HEK293T (cell line): ENCODE measurements around the gene TBC1D14.
A peak's percentile ranks its signal among the peaks of the same experiment; 100 is the strongest.

Source experiments
- CTCF ChIA-PET: fragments of 350-600 bp; formaldehyde crosslinking; extraction: SDS; loops from one replicate; lab custom pipeline; 2021; ENCODE audit warnings: antibody characterized with exemption, inconsistent platforms; lab: Yijun Ruan, JAX
- POLR2A ChIA-PET: fragments of 350-600 bp; formaldehyde crosslinking; extraction: SDS; loops from one replicate; lab custom pipeline; 2020; ENCODE audit warnings: antibody characterized with exemption, inconsistent platforms; lab: Yijun Ruan, JAX
- DNase-seq: peaks from one replicate; pipeline ENCODE4 v3.0.0; 2012; ENCODE audit warnings: mixed read lengths; ENCODE audit errors: extremely low spot score
- ARNT ChIP-seq: fragments of 450-650 bp; IDR thresholded peaks from 2 replicates; pipeline ENCODE4 v1.6.1; 2017; ENCODE audit warnings: mild to moderate bottlenecking
- BHLHE40 ChIP-seq: fragments of 450-650 bp; IDR thresholded peaks from 2 replicates; pipeline ENCODE4 v1.6.1; 2016; ENCODE audit warnings: mild to moderate bottlenecking, moderate library complexity, borderline replicate concordance
- CTBP1 ChIP-seq: fragments of 450-650 bp; IDR thresholded peaks from 2 replicates; pipeline ENCODE4 v1.6.1; 2016; ENCODE audit warnings: borderline replicate concordance
- ELF4 ChIP-seq: fragments of 450-650 bp; IDR thresholded peaks from 2 replicates; pipeline ENCODE4 v1.6.1; 2017; ENCODE audit warnings: antibody characterized with exemption
- FOXA1 ChIP-seq: fragments of 450-650 bp; IDR thresholded peaks from 2 replicates; pipeline ENCODE4 v1.6.1; 2016; ENCODE audit warnings: mild to moderate bottlenecking
- FOXK2 ChIP-seq: fragments of 450-650 bp; IDR thresholded peaks from 2 replicates; pipeline ENCODE4 v1.6.1; 2016; ENCODE audit warnings: mild to moderate bottlenecking
- FOXM1 ChIP-seq: fragments of 450-650 bp; IDR thresholded peaks from 2 replicates; pipeline ENCODE4 v1.6.1; 2017; ENCODE audit warnings: mild to moderate bottlenecking, borderline replicate concordance
- HDGF ChIP-seq: fragments of 450-650 bp; IDR thresholded peaks from 2 replicates; pipeline ENCODE4 v1.6.1; 2017; ENCODE audit warnings: antibody characterized with exemption, borderline replicate concordance
- L3MBTL2 ChIP-seq: fragments of 450-650 bp; conservative IDR thresholded peaks from 2 replicates; pipeline ENCODE4 v1.6.1; 2016; ENCODE audit warnings: mild to moderate bottlenecking
- LEF1 ChIP-seq: fragments of 450-650 bp; IDR thresholded peaks from 2 replicates; pipeline ENCODE4 v1.6.1; 2017; ENCODE audit warnings: mild to moderate bottlenecking, borderline replicate concordance
- NFRKB ChIP-seq: fragments of 450-650 bp; IDR thresholded peaks from 2 replicates; pipeline ENCODE4 v1.6.1; 2016; ENCODE audit warnings: mild to moderate bottlenecking, moderate library complexity
- PKNOX1 ChIP-seq: fragments of 450-650 bp; IDR thresholded peaks from 2 replicates; pipeline ENCODE4 v1.6.1; 2016
- SP1 ChIP-seq: fragments of 450-650 bp; IDR thresholded peaks from 2 replicates; pipeline ENCODE4 v1.6.1; 2017
- SUZ12 ChIP-seq: fragments of 450-650 bp; IDR thresholded peaks from 2 replicates; pipeline ENCODE4 v1.6.1; 2016; ENCODE audit warnings: mild to moderate bottlenecking
- TARDBP ChIP-seq: fragments of 450-650 bp; IDR thresholded peaks from 2 replicates; pipeline ENCODE4 v1.6.1; 2016
- ZNF384 ChIP-seq: fragments of 450-650 bp; IDR thresholded peaks from 2 replicates; pipeline ENCODE4 v1.6.1; 2016

Gene TBC1D14

GRCh38 chr4:6873792-6874461, 35.7 kb upstream of the TBC1D14 start:
- POLR2A ChIA-PET, result interaction anchor here (0.9 to 2.3 kb wide), 7 partner anchors 11 to 194 kb away, joined by 3 to 10 read pairs (median 5); partner anchors contain the start of genes BLOC1S4, GRPEL1, KIAA0232 and MRFAP1L1
- TF ChIP-seq BHLHE40 (no peak), FOXM1 (no peak), HDGF (no peak), ARNT (no peak), ZNF384 (no peak), LEF1 (no peak), SUZ12 (no peak), FOXK2 (no peak)
- CTCF ChIA-PET, result interaction anchor here (0.5 to 3.4 kb wide), 26 partner anchors 10 to 1585 kb away, joined by 3 to 40 read pairs (median 4); partner anchors contain the start of gene MRFAP1L1
- DNase-seq, result peak; percentile 77

GRCh38 chr4:6874981-6875380, 34.6 kb upstream of the TBC1D14 start:
- no peak for DNase-seq
- no peak for TF ChIP-seq PKNOX1
- TF ChIP-seq HDGF, result no peak
- no peak for TF ChIP-seq BHLHE40
- no peak for TF ChIP-seq CTBP1
- TF ChIP-seq ARNT, result no peak
- no peak for TF ChIP-seq FOXM1
- TF ChIP-seq L3MBTL2, result no peak
- TF ChIP-seq ELF4, result no peak
- CTCF ChIA-PET, result interaction anchor here (3.0 to 3.4 kb wide), 2 partner anchors 154 to 157 kb away, joined by 36 to 40 read pairs; no protein-coding TSS in a partner anchor
- POLR2A ChIA-PET, result interaction anchor here (1.9 kb wide), 1 partner anchor 157 kb away, joined by 4 read pairs; no protein-coding TSS in a partner anchor

GRCh38 chr4:6875431-6875831, 34.2 kb upstream of the TBC1D14 start:
- POLR2A ChIA-PET, result no interaction called here
- DNase-seq, result no peak

GRCh38 chr4:6876440-6876839, 33.2 kb upstream of the TBC1D14 start:
- ChIA-PET CTCF (no interaction called here), POLR2A (no interaction called here)
- DNase-seq, result no peak
- TF ChIP-seq LEF1 (no peak), BHLHE40 (no peak), ZNF384 (no peak), L3MBTL2 (no peak), NFRKB (no peak), FOXM1 (no peak), ELF4 (no peak), FOXK2 (no peak)

More at GRCh38 chr4:6875431-6875831, 34.2 kb upstream of the TBC1D14 start:
- TF ChIP-seq ZNF384 (no peak), ELF4 (no peak), NFRKB (no peak), PKNOX1 (no peak), FOXK2 (no peak), SUZ12 (no peak), ARNT (no peak)
- CTCF ChIA-PET, result interaction anchor here (3.0 to 3.4 kb wide), 2 partner anchors 155 to 158 kb away, joined by 36 to 40 read pairs; no protein-coding TSS in a partner anchor

GRCh38 chr4:6877067-6877466, 32.6 kb upstream of the TBC1D14 start:
- TF ChIP-seq TARDBP (no peak), SP1 (no peak), PKNOX1 (no peak), ELF4 (no peak), FOXA1 (no peak), L3MBTL2 (no peak), SUZ12 (no peak), ZNF384 (no peak), BHLHE40 (no peak), FOXM1 (no peak), ARNT (no peak)
- DNase-seq, result no peak
- POLR2A ChIA-PET, result no interaction called here
- CTCF ChIA-PET, result no interaction called here

GRCh38 chr4:6878451-6879059, 31.1 kb upstream of the TBC1D14 start:
- ChIA-PET CTCF (no interaction called here), POLR2A (no interaction called here)
- no peak for DNase-seq
- TF ChIP-seq BHLHE40, result no peak
- no peak for TF ChIP-seq ZNF384
- TF ChIP-seq ELF4, result no peak
- no peak for TF ChIP-seq LEF1
- no peak for TF ChIP-seq ARNT
- no peak for TF ChIP-seq FOXK2

- ChIA-PET POLR2A (no interaction called here), CTCF (no interaction called here)
- TF ChIP-seq BHLHE40, result no peak
- TF ChIP-seq HDGF, result no peak
- TF ChIP-seq FOXA1, result no peak
- TF ChIP-seq SP1, result no peak
- no peak for TF ChIP-seq SUZ12
- TF ChIP-seq LEF1, result no peak
- no peak for TF ChIP-seq NFRKB
- no peak for TF ChIP-seq FOXM1
- no peak for TF ChIP-seq TARDBP
- no peak for TF ChIP-seq PKNOX1
- TF ChIP-seq ZNF384, result no peak
- no peak for TF ChIP-seq CTBP1
- TF ChIP-seq L3MBTL2, result no peak
- no peak for TF ChIP-seq ELF4
- TF ChIP-seq FOXK2, result no peak
- TF ChIP-seq ARNT, result no peak
- DNase-seq, result no peak
These were observed 28.9 kb upstream of the TBC1D14 start for GRCh38 chr4:6880691-6881090.
